Left ventricle myocardium inferior (tissue), 1 donor: Measurements from ENCODE around the gene ACTR8. TPM values are rescaled to one million over a fixed set of nuclear protein-coding genes. Genes with fewer than 3 reads are reported as not detected.
A peak's percentile ranks its signal among the peaks of the same experiment; 100 is the strongest.

Experiments used
- DNase-seq: peaks from one replicate; pipeline ENCODE4 v3.0.0-alpha.2; 2020
- H3K27ac ChIP-seq: fragments of 200-600 bp; replicated peaks from 2 replicates; pipeline ENCODE4 v1.8.0; 2021
- H3K27me3 ChIP-seq: fragments of 200-600 bp; 2 replicates; pipeline ENCODE4 v1.8.0; 2021; ENCODE audit warnings: low read depth
- H3K36me3 ChIP-seq: fragments of 200-600 bp; 2 replicates; pipeline ENCODE4 v1.8.0; 2021
- H3K4me1 ChIP-seq: fragments of 200-600 bp; 2 replicates; pipeline ENCODE4 v1.8.0; 2021
- H3K4me3 ChIP-seq: fragments of 200-600 bp; 2 replicates; pipeline ENCODE4 v1.8.0; 2021; ENCODE audit warnings: mild to moderate bottlenecking, moderate library complexity
- H3K9me3 ChIP-seq: fragments of 200-600 bp; replicated peaks from 2 replicates; pipeline ENCODE4 v1.8.0; 2021
- intact Hi-C: fragments of 100-400 bp; cut with micrococcal nuclease; formaldehyde crosslinking; loops from one replicate; pipeline ENCODE4 v1.11.0; 2022
- total RNA-seq: library from RNA; stranded (reverse); fragmentation: NEBNext Ultra II Directional; extraction: Animal tissue kit (Norgen Biotek cat#: 25700); gene quantifications from one replicate; pipeline ENCODE4 v1.2.1, GENCODE V29; 2021
- TF ChIP-seq, protein P1 (sequence below): fragments of 200-600 bp; IDR thresholded peaks from 2 replicates; pipeline ENCODE4 v1.8.0; 2021; ENCODE audit warnings: antibody characterized with exemption, mild to moderate bottlenecking, borderline replicate concordance
- donor health status: DM: no; HTN: yes; CAD: no; lungs with severe emphysema.

The ACTR8 gene
- total RNA-seq, 1 donor from 2014 or later: 33.2 TPM

DNA sequence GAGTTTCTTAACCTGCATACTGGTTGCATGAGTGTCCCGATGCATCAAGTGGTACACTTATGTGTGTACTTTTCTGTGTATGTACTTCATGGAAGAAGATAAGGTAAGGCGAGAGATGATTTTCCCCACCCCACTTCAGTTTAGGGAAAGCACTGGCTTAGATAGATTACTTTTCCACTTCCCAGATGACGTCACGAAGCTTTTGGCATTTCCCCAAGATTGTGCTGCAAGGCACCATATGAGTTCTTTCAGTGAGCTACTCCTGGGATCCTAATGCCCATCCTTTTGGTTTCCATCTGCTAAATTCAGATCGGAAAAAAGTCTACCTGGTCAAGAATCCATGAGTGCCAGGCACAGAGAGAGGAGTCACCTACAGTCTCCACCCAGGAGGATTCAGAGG lies 31.1 kb downstream of the ACTR8 start:
- Histone ChIP-seq H3K4me1 (peaks cover 15% of the 10 kb centered on the region), H3K27ac (no peak overlapping the region), H3K4me3 (no peak overlapping the region), H3K36me3 (no peaks in the 10 kb centered on the region), H3K9me3 (no peaks in the 10 kb centered on the region), H3K27me3 (peaks cover 30% of the 10 kb centered on the region)
- TF ChIP-seq, protein P1, sequence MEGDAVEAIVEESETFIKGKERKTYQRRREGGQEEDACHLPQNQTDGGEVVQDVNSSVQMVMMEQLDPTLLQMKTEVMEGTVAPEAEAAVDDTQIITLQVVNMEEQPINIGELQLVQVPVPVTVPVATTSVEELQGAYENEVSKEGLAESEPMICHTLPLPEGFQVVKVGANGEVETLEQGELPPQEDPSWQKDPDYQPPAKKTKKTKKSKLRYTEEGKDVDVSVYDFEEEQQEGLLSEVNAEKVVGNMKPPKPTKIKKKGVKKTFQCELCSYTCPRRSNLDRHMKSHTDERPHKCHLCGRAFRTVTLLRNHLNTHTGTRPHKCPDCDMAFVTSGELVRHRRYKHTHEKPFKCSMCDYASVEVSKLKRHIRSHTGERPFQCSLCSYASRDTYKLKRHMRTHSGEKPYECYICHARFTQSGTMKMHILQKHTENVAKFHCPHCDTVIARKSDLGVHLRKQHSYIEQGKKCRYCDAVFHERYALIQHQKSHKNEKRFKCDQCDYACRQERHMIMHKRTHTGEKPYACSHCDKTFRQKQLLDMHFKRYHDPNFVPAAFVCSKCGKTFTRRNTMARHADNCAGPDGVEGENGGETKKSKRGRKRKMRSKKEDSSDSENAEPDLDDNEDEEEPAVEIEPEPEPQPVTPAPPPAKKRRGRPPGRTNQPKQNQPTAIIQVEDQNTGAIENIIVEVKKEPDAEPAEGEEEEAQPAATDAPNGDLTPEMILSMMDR: no peak
- intact Hi-C loops: no loop called here
- DNase-seq: no peak

GRCh38 chr3:53849916-53850315 lies 32.0 kb downstream of the ACTR8 start:
- DNase-seq: no peak
- Histone ChIP-seq H3K9me3 (no peaks in the 10 kb centered on the region), H3K4me3 (no peak overlapping the region), H3K4me1 (peaks cover 25% of the 10 kb centered on the region), H3K27me3 (peaks cover 40% of the 10 kb centered on the region), H3K36me3 (no peaks in the 10 kb centered on the region), H3K27ac (no peak overlapping the region)
- intact Hi-C loops: no loop called here
- TF ChIP-seq, protein P1: no peak

GRCh38 chr3:53846851-53847155 lies 35.1 kb downstream of the ACTR8 start:
- Histone ChIP-seq H3K27ac (no peak overlapping the region), H3K9me3 (no peaks in the 10 kb centered on the region), H3K4me3 (peak overlapping the region; percentile 81), H3K4me1 (peaks cover 33% of the 10 kb centered on the region), H3K27me3 (peaks cover 51% of the 10 kb centered on the region), H3K36me3 (no peaks in the 10 kb centered on the region)
- TF ChIP-seq, protein P1: no peak
- DNase-seq: no peak
- intact Hi-C loops: no loop called here

- peak within 1 kb of the TSS; percentile 81 for H3K4me3 ChIP-seq
- intact Hi-C loops: no loop called here
- peaks cover 51% of the 10 kb centered on the region for H3K27me3 ChIP-seq
- peak within 1 kb of the TSS; percentile 78 for H3K27ac ChIP-seq
- TF ChIP-seq, protein P1: no peak
- peaks cover 33% of the 10 kb centered on the region for H3K4me1 ChIP-seq
- H3K36me3 ChIP-seq: no peaks in the 10 kb centered on the region
- no peaks in the 10 kb centered on the region for H3K9me3 ChIP-seq
- DNase-seq: peak; percentile 58
Observed at GRCh38 chr3:53846134-53846850, 35.7 kb downstream of the ACTR8 start, which contains the start of the genes CHDH and IL17RB. TSS of gene CHDH (minus strand) at chr3:53846419. CDS start at chr3:53824008, 22,411 bp downstream. TSS of gene IL17RB (plus strand) at chr3:53846568. CDS start at chr3:53846589, 21 bp downstream.

DNA sequence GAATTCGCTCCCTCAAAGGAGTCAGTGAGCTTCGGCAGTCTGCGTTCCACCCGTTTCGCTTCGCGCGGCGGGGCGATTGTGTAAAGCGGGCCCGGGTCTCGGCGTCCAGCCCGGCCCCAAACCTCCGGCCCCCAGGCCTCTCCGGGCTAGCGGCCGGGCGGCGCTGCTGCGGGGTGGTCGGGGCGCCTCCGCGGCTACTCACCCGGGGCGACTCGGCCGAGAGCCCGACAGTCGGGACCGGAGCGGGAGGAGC lies 36.1 kb downstream of the ACTR8 start:
- Histone ChIP-seq H3K4me1 (peaks cover 30% of the 10 kb centered on the region), H3K27ac (peak overlapping the region; percentile 78), H3K27me3 (peaks cover 51% of the 10 kb centered on the region), H3K36me3 (no peaks in the 10 kb centered on the region), H3K4me3 (peak overlapping the region; percentile 81), H3K9me3 (no peaks in the 10 kb centered on the region)
- DNase-seq: no peak
- intact Hi-C loops: no loop called here
- TF ChIP-seq, protein P1: no peak
